Mucosa of stomach (tissue), 1 donor: ENCODE results near the gene ADH5.
"Not testable (repeated sequence)": the region's sequence is repeated elsewhere in the genome, so short reads cannot be mapped to it uniquely, and the experiment has no call there.

Experiments
- H3K27me3 ChIP-seq: one replicate; pipeline ENCODE4 v1.7.0; 2013; ENCODE audit warnings: mild to moderate bottlenecking, low read length; ENCODE audit not compliant: control insufficient read depth, insufficient read depth
- H3K36me3 ChIP-seq: one replicate; pipeline ENCODE4 v1.7.0; 2013; ENCODE audit warnings: low read length; ENCODE audit not compliant: control insufficient read depth, insufficient read depth
- H3K4me1 ChIP-seq: one replicate; pipeline ENCODE4 v1.7.0; 2013; ENCODE audit warnings: mild to moderate bottlenecking, low read length; ENCODE audit not compliant: control insufficient read depth, insufficient read depth
- H3K4me3 ChIP-seq: one replicate; pipeline ENCODE4 v1.7.0; 2013; ENCODE audit warnings: low read length
- H3K9ac ChIP-seq: one replicate; pipeline ENCODE4 v1.7.0; 2013; ENCODE audit warnings: mild to moderate bottlenecking, low read length, moderate library complexity
- H3K9me3 ChIP-seq: one replicate; pipeline ENCODE4 v1.7.0; 2013; ENCODE audit warnings: mild to moderate bottlenecking, low read length, moderate library complexity; ENCODE audit not compliant: control insufficient read depth
- donor health status: Pancreatic carcinoma.

The ADH5 gene

GRCh38 chr4:99024481-99025275 is 63.9 kb downstream of the ADH5 start:
- Histone ChIP-seq H3K9ac (no peak overlapping the region), H3K4me3 (no peak overlapping the region), H3K36me3 (no peaks in the 10 kb centered on the region), H3K9me3 (no peaks in the 10 kb centered on the region), H3K27me3 (no peaks in the 10 kb centered on the region), H3K4me1 (peaks cover 13% of the 10 kb centered on the region)

- not testable (repeated sequence) for H3K36me3 ChIP-seq, H3K27me3 ChIP-seq, H3K9ac ChIP-seq, H3K4me3 ChIP-seq, H3K9me3 ChIP-seq
- H3K4me1 ChIP-seq = peaks cover 13% of the 10 kb centered on the region
Measured at GRCh38 chr4:99023800-99024251, 64.8 kb downstream of the ADH5 start.

DNA sequence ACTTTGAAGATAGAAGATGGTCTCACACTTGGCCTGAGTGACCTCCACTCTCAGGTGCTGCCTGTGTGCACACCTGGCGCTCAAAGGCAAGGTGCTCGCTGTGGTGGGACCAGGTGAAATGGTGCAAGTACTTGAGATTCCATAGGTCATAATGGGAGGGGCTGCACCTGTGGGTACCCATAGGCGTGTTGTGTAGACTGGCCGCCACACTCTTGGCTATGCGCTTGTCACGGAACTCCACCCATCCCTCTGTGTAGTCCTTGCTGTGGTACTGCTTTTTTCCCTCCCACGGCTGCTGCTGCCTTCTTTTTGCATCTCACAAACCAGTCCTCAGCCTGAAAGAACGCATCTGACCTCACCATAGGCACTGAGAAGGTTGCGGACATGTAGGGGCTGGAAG is 66.0 kb downstream of the ADH5 start:
- no peaks in the 10 kb centered on the region for H3K36me3 ChIP-seq
- no peak overlapping the region for H3K9ac ChIP-seq
- peaks cover 13% of the 10 kb centered on the region for H3K4me1 ChIP-seq
- H3K27me3 ChIP-seq = no peaks in the 10 kb centered on the region
- no peak overlapping the region for H3K4me3 ChIP-seq
- H3K9me3 ChIP-seq = no peaks in the 10 kb centered on the region

DNA sequence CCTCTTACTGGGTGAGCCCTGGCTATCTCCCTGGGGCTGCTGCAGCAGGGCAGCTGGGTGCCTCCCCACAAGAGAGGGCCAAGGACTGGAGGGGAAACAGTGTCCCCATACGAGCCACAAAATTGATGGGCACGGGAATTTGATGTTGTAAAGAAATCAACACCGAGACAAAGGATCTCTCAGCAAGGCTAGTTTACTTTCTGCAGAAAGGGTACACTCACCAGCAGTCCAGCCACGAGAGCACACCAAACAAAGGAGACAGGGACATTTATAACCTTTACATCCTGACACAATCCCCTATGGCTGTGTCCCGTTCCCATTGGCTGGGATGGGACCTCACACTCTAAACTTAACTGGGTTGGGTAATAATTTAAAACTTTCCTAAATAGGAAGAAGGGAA is 67.2 kb downstream of the ADH5 start:
- Histone ChIP-seq H3K4me1 (peaks cover 13% of the 10 kb centered on the region), H3K9me3 (no peaks in the 10 kb centered on the region), H3K4me3 (no peak overlapping the region), H3K9ac (no peak overlapping the region), H3K27me3 (no peaks in the 10 kb centered on the region), H3K36me3 (no peaks in the 10 kb centered on the region)
